ENCODE data around the gene SIM2.

DNA sequence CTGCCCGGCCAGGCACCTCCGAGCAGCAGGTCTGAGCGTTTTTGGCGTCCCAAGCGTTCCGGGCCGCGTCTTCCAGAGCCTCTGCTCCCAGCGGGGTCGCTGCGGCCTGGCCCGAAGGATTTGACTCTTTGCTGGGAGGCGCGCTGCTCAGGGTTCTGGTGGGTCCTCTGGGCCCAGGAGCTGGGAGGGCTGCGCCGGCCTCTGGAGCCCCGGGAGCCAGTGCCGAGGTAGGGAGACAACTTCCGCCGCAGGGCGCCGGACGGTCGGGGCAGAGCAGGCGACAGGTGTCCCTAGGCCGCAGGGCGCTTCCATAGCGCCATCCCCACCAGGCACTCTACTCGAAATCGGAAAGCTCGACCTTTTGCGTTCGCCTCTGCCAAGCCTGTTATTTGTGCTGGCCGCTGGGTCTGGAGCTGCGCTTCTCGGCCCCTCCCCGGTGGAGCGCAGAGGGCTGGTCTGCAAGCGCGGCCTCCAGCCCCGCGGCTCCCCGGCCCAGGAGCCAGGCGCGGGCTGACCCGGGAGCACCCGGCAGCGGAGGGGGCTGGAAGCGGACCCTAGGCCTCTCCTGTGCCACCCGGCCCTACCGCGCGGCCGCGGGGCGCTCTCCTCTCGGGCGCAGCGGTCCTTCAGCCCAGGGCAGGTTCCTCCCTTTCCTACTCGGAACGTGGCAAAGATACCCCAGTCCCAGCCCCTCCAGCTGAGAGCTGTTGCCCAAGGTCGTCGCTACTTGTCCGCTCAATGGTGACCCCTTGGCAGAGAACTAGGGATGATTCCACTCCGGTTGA, 2.2 kb downstream of the SIM2 start:
- no peak for TF ChIP-seq FOXP2 (optimal IDR thresholded peaks at IDR 0.05; ENCODE audit: borderline replicate concordance, extremely low read depth, extremely low read length, insufficient read depth)
- no peak for TF ChIP-seq TAF1 (IDR thresholded peaks at IDR 0.05; ENCODE audit: borderline replicate concordance, insufficient read depth, low read length)
- TF ChIP-seq, protein P1, sequence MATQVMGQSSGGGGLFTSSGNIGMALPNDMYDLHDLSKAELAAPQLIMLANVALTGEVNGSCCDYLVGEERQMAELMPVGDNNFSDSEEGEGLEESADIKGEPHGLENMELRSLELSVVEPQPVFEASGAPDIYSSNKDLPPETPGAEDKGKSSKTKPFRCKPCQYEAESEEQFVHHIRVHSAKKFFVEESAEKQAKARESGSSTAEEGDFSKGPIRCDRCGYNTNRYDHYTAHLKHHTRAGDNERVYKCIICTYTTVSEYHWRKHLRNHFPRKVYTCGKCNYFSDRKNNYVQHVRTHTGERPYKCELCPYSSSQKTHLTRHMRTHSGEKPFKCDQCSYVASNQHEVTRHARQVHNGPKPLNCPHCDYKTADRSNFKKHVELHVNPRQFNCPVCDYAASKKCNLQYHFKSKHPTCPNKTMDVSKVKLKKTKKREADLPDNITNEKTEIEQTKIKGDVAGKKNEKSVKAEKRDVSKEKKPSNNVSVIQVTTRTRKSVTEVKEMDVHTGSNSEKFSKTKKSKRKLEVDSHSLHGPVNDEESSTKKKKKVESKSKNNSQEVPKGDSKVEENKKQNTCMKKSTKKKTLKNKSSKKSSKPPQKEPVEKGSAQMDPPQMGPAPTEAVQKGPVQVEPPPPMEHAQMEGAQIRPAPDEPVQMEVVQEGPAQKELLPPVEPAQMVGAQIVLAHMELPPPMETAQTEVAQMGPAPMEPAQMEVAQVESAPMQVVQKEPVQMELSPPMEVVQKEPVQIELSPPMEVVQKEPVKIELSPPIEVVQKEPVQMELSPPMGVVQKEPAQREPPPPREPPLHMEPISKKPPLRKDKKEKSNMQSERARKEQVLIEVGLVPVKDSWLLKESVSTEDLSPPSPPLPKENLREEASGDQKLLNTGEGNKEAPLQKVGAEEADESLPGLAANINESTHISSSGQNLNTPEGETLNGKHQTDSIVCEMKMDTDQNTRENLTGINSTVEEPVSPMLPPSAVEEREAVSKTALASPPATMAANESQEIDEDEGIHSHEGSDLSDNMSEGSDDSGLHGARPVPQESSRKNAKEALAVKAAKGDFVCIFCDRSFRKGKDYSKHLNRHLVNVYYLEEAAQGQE (IDR thresholded peaks at IDR 0.05; ENCODE audit: insufficient read depth in 1 of 2, low read depth in 2 of 2, low read length in 2 of 2), result no peak

Measured in PFSK-1 (cell line).